ENCODE data around the gene LRRC74B. TPM values are rescaled to one million over a fixed set of nuclear protein-coding genes. Genes with fewer than 3 reads are reported as not detected.

Gene LRRC74B
- total and polyA plus RNA-seq, 2 of the 4 experiments (the other 2 are of a cell fraction) = not detected

DNA sequence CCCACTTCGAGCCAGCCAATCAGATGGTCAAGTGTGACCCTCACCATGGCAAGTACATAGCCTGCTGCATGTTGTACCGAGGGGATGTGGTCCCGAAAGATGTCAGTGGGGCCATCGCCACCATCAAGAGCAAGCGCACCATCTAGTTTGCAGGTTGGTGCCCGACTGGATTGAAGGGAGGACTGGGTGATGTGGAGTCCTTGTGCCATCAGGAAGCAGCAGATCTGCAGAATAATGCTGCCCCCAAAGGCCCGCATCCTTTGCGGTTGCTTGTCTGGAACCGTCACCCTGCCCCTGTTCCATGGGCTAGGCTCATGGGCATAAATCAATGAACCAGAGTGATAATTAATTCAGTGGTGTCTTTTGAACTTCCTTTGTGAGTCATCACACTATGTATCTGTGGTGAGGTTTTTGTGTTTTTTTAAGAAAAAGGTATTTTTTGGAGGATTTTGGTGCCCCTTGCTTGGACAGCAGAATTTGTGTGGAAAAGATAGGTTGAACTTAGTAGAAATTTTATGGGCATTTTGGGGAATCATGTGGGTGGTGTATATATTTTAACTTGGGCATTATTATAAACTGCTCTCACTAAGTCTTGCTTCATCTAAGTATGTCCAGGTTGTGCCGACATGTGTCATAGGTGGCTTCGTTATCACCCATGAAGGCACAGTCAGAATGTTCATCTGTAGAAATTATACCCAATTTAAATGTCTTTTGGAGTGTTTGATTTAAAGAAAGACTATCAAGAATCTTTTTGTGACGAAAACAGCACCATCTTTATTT is 22.3 kb downstream of the LRRC74B start:
- Histone ChIP-seq H2AFZ (replicated peaks; ENCODE audit: low read length, poor library complexity) (no peak overlapping the region), H4K91ac (ENCODE audit: insufficient read depth, low read depth, low read length) (no peak overlapping the region), H3K27me3 (ENCODE audit: control insufficient read depth, insufficient read depth, low read length) (peaks cover 23% of the 10 kb centered on the region), H3K56ac (ENCODE audit: extremely low read depth, insufficient read depth, low read length) (no peak overlapping the region), H3K79me1 (ENCODE audit: low read depth in 1 of 2, low read length in 2 of 2) (no peaks in the 10 kb centered on the region), H4K5ac (ENCODE audit: low read depth, low read length) (no peak overlapping the region), H3K18ac (ENCODE audit: low read depth, low read length) (no peak overlapping the region), H3K14ac (replicated peaks; ENCODE audit: low read depth, low read length) (no peak overlapping the region), H2BK5ac (ENCODE audit: low read depth, low read length, poor library complexity, severe bottlenecking) (no peak overlapping the region), H2BK15ac (ENCODE audit: low read depth, low read length) (no peak overlapping the region), H3K4me1 (ENCODE audit: control insufficient read depth, insufficient read depth, low read length) (no peaks in the 10 kb centered on the region), H4K8ac (ENCODE audit: low read depth in 2 of 2, low read length in 2 of 2) (no peak overlapping the region), H3K4me2 (ENCODE audit: low read depth, low read length) (no peak overlapping the region), H3K23ac (ENCODE audit: low read depth, low read length) (no peak overlapping the region), H3K4me3 (ENCODE audit: insufficient read depth, low read depth, low read length) (no peak overlapping the region), H3K9ac (ENCODE audit: low read depth, low read length) (no peak overlapping the region), H3K36me3 (ENCODE audit: control insufficient read depth, insufficient read depth, low read length) (no peaks in the 10 kb centered on the region), H3K4ac (ENCODE audit: low read depth, low read length) (no peak overlapping the region), H4K20me1 (ENCODE audit: insufficient read depth, low read length) (no peaks in the 10 kb centered on the region), H2AK9ac (replicated peaks; ENCODE audit: low read depth, low read length, poor library complexity) (no peak overlapping the region), H2AK5ac (ENCODE audit: low read depth, low read length) (no peak overlapping the region), H3K9me3 (ENCODE audit: control insufficient read depth, insufficient read depth, low read length) (peaks cover 10% of the 10 kb centered on the region; the same call in 1 of the 2 replicates), H3K9me1 (ENCODE audit: insufficient read depth, low read length) (no peaks in the 10 kb centered on the region), H2BK120ac (ENCODE audit: low read depth, low read length) (no peak overlapping the region), H2BK20ac (ENCODE audit: low read depth, low read length) (no peak overlapping the region), H3K27ac (ENCODE audit: insufficient read depth, low read length) (no peak overlapping the region)
- dilution Hi-C loops (cut with HindIII; ENCODE audit: low sequenced_read_pairs, unreplicated experiment) = no loop called here
- DNase-seq (no peak), ATAC-seq (ENCODE audit: low read depth) (no peak)
- 94% methylated on average over 3 of the region's 12 CpGs; no CpG with 5 or more reads in 1 of the 2 experiments for WGBS, 2 experiments (ENCODE audit: extremely low coverage in 2 of 2, insufficient read length in 1 of 2)
- POLR2A ChIA-PET (ENCODE audit: unreplicated experiment) = no interaction called here
- BruUV-seq (replicated peaks) = no TSS peak
- TF ChIP-seq BHLHE40 (IDR thresholded peaks at IDR 0.05; ENCODE audit: low read depth, low read length) = no peak
- no peak for TF ChIP-seq ELK1 (IDR thresholded peaks at IDR 0.05; ENCODE audit: borderline replicate concordance, low read depth, low read length)
- TF ChIP-seq POLR2A (IDR thresholded peaks at IDR 0.05; ENCODE audit: low read depth, low read length) = no peak
- TF ChIP-seq FOS (IDR thresholded peaks at IDR 0.05; ENCODE audit: low read depth, low read length) = no peak
- in situ Hi-C loops (cut with MboI; ENCODE audit: low sequenced_read_pairs) = no loop called here
- intact Hi-C loops (cut with micrococcal nuclease) = no loop called here
- CTCF ChIA-PET = no interaction called here

Data from IMR-90 (cell line).